Right lung (tissue), 5 donors: ENCODE results near the gene ZBTB11. TPM values are rescaled to one million over a fixed set of nuclear protein-coding genes. Genes with fewer than 3 reads are reported as not detected.
"Not testable (repeated sequence)": the region's sequence is repeated elsewhere in the genome, so short reads cannot be mapped to it uniquely, and the experiment has no call there.

Source experiments
- DNase-seq, 2 donors: peaks; one replicate each; pipeline ENCODE4 v3.0.0-alpha.2; 2013
- polyA plus RNA-seq, 5 donors: library from polyadenylated mRNA; unstranded; fragments of 120-200 nt; gene quantifications; one replicate each; pipeline versions ENCODE4 v1.2.1 to v1.2.3, GENCODE V29; 2013; ENCODE audit warnings: inconsistent platforms in 1 of 5, low replicate concordance in 1 of 5; ENCODE audit not compliant: insufficient read length in 5 of 5, insufficient read depth in 1 of 5

The ZBTB11 gene
- polyA plus RNA-seq, 5 donors, result 20.0 to 30.2 (median 25.6) TPM

DNA sequence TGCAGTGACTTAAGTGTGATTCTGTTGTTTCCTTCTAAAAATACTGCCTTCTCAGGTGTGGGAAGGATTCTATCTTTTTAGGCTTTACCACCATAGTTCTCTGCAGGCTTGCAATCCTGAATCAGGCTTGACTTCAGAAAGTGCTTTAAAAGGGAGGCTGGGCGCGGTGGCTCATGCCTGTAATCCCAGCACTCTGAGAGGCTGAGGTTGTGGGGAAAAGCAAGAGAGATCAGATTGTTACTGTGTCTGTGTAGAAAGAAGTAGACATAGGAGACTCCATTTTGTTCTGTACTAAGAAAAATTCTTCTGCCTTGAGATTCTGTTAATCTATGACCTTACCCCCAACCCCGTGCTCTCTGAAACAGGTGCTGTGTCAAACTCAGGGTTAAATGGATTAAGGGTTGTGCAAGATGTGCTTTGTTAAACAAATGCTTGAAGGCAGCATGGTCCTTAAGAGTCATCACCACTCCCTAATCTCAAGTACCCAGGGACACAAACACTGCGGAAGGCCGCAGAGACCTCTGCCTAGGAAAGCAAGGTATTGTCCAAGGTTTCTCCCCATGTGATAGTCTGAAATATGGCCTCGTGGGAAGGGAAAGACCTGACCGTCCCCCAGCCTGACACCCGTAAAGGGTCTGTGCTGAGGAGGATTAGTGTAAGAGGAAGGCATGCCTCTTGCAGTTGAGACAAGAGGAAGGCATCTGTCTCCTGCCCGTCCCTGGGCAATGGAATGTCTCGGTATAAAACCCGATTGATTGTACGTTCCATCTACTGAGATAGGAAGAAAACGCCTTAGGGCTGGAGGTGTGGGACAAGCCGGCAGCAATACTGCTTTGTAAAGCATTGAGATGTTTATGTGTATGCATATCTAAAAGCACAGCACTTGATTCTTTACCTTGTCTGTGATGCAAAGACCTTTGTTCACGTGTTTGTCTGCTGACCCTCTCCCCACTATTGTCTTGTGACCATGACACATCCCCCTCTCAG is 15.0 kb upstream of the ZBTB11 start:
- DNase-seq, result not testable (repeated sequence)

GRCh38 chr3:101690972-101691371 is 14.0 kb upstream of the ZBTB11 start:
- no peak for DNase-seq

GRCh38 chr3:101689286-101689685 is 12.4 kb upstream of the ZBTB11 start:
- DNase-seq, result no peak

GRCh38 chr3:101687142-101687931 is 10.4 kb upstream of the ZBTB11 start:
- DNase-seq, result no peak

DNA sequence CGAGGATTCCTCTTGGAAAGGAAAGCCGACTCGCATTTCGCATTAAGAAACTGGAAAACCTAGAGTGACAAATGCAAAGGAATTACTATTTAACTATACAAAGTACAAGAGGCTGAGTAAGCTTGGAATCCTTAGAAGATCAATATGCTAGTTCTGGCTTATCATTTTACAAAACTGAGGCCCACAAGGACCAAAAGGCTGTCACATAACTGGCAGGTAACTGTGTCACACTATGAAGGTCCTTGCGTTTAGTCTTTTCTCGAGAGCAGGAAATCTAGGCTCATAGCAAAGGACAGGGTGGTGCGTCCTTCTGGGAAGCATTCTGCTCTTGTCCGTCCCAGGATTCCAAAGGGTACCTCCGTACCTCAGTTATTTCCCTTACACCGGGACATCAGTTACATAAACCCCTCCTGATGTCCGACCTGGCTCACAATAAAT is 9.0 kb upstream of the ZBTB11 start:
- DNase-seq, result no peak

DNA sequence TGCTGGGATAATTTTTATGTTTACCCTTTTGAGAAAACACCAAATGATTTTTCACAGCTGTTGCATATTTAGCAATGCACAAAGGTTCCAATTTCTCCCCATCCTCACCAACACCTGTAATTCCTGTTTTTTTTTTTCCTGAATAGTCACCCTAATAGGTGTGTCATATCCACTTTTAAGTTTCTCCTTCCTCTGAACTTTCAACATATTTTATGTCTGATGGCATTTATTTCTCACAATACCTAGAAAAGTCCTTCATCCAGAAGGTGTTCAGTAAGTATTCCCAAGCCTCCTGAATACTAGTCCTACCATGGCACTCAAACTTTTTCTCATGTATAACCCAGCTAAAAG is 8.1 kb upstream of the ZBTB11 start:
- no peak for DNase-seq

GRCh38 chr3:101680466-101680865 is 3.5 kb upstream of the ZBTB11 start:
- no peak for DNase-seq

DNA sequence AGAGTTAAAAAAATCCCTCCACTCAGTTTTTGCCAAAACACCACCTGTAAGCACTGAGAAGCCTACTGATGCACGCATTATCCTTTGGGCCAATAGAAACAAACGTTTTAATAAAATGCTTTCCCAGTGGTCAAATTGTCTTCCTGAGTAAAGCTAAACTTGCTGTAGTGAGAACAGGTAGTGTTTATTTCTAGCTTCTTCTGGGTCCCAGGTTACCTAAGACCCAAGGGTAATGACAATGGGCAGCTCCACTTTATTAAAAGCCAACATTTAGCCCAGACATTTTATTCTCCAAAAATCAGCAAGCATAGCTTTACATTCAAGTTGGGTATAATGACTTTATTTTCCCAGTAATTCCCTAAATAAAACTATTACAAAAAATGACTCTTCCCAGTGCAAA is 1.9 kb upstream of the ZBTB11 start:
- DNase-seq, result not testable (repeated sequence)

DNA sequence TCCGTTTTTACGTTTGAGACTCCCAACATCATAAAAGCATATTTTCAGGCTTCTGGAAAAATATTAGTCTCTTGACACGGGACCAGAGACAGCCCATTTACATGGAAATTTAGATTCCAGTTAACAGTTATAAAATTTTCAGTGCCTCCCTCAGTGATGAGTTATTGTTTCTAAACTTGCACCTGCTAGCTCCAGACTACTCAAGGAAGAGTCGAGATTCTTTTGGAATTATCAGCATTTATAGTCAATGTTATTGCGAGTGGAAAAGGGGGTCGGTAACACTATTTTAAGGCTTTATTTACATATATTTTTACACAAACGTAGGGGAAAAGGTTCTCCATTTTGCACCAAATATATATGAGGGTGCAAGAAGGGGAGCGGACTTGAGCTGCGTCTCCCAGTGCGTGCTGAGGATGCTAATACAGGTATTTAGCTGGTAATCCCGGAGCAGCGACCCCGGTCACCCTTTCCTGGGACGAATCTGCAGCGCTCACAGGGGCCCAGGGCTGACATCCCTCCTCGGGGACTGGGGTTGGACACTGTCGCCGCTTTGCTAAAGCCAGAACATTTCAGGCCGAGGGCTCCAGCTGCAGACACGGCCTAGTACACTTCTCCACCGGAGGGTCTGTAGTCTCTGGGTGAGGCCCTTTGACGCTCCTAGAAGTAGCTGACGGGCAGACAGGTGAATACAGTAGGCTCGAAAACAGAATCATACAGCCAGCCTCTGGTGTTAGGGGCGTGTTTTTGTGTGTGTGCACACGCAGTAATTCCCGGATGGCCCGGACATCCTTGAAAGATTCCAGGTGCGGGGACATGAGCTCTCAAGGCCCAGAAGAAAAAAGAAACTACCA is 729 bp upstream of the ZBTB11 start:
- no peak for DNase-seq

- peak; percentile 96 to 97 for DNase-seq
Measured at GRCh38 chr3:101676216-101676764, 642 bp downstream of the ZBTB11 start.

DNA sequence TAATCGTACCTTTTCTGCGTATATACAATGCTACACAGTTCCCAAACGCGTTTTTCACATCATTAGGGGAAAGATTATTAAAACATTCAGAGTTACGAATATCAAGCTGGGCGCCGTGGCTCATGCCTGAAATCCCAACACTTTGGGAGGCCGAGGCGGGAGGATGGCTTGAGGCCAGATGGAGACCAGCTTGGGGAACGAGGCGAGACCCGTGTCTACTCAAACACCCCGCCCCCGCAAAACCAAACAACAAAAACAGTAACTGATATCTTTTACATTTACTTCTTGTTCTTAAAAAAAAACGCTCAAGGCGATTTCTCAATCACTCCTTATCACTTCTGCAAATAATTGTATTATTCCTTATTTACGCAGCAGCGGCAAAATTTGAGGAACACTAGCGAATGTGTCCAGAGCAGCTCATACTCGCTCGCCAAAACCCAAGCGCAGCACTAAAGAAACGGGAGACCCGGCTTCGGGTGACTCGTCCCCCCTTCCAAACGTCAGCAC is 1.2 kb downstream of the ZBTB11 start:
- DNase-seq, result no peak

DNA sequence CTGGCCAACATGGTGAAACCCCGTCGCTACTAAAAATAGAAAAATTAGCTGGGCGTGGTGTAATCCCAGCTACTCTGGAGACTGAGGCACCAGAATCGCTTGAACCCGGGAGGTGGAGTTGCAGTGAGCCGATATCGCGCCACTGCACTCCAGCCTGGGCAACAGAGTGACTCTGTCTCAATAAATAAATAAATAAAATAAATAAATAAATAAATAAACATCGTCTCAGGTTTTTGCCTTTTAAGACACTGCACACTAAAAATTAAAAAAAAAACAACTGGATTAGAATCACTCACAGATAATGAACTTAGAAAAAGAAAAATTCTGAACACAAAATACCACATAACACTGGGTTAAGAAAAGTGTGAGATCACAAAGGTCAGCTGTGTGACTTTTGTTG is 2.4 kb downstream of the ZBTB11 start:
- no peak for DNase-seq

DNA sequence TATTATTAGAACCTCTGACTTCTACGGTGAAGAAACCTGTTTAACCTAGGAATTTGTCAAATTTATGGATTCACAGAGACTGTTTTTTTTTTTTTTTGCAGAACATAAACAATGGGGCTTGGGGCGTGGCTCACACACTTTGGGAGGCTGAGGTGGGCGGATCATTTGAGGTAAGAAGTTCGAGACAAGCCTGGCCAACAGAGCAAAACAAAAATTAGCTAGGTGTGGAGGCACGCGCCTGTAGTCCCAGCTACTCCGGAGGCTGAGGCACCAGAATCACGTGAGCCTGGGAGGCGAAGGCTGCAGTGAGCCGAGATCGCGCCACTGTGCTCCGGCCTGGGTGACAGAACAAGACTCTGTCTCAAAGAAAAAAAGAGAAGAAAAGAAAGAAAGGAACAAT is 3.0 kb downstream of the ZBTB11 start:
- no peak for DNase-seq

- DNase-seq, result no peak
Measured at GRCh38 chr3:101671014-101671413, 5.9 kb downstream of the ZBTB11 start.

DNA sequence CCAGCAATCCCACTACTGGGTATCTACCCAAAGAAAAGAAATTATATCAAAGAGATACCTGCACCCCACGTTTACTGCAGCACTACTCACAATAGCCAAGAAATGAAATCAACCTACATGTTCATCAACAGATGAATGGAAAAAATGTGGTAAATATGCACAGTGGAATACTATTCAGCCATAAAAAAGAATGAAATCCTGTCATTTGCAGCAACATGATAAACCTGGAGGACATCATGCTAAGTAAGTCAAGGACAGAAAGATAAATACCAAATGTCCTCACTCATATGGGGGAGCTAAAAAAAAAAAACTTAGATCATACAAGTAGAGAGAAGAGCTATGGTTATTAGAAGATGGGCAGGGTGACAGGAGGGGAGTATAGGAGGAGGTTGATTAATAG is 9.1 kb downstream of the ZBTB11 start:
- DNase-seq, result no peak

DNA sequence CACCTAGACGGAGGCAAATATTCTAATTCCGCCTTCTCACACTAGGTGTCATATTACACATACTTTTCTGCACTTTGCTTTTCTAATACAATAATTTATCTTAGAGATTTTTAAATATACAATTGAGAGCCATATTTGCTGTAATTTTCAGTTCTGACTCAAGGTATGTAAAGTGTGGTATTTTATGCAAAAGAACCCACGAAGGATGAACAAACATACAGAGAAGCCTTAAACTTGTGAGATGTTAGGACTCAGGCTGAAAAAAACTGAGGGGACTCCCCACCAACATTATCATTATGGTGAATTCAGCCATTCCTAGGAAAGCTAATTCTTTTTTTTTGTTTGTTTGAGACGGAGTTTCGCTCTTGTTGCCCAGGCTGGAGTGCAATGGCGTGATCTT is 9.6 kb downstream of the ZBTB11 start:
- no peak for DNase-seq

DNA sequence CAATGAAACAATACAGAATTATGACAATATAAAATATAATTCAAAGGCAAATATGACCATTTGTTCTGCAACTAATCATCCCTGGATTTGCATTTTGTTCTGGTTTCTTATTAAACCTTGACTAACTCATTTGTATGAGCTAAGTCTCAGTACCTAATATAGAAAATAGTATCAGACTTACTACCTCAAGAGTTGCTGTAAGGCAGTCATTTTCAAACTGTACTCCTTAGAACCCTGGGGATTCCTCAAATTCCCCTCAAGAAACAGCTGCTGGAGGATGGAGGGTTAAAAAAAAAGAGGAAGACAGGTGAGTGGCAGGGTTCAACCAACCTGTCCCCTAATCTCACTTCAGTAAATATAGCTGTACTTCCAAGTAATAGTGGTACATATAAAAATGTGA is 11.1 kb downstream of the ZBTB11 start:
- DNase-seq, result no peak

- no peak for DNase-seq
Measured at GRCh38 chr3:101665357-101665756, 11.6 kb downstream of the ZBTB11 start.

- DNase-seq, result no peak
Measured at GRCh38 chr3:101660714-101661113, 16.2 kb downstream of the ZBTB11 start.

- no peak for DNase-seq
Measured at GRCh38 chr3:101656651-101657050, 20.3 kb downstream of the ZBTB11 start.

DNA sequence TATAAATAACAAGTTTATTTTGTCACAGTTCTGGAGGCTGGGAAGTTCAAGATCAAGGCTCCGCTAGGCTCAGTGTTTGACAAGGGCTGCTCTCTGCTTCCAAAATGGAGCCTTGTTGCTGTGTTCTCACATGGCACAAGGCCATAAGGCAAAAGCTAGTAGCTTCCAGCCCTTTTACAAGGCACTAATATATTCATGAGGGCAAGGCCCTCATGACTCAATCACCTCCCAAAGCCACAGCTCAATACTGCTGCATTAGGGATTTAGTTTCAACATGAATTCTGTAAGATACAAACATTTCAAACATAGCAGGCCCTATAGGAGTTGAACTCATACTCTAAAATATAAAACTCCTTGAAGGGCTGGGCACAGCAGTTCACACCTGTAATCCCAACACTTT is 30.2 kb downstream of the ZBTB11 start:
- no peak for DNase-seq
